Sciatic nerve (tissue), 1 donor: ENCODE data around the gene PIGP. TPM values are rescaled to one million over a fixed set of nuclear protein-coding genes. Genes with fewer than 3 reads are reported as not detected.

Experiments
- total RNA-seq: library from RNA; stranded (reverse); fragmentation: NEBNext Ultra II Directional; extraction: Animal tissue kit (Norgen Biotek cat#: 25700); gene quantifications from one replicate; pipeline ENCODE4 v1.2.1, GENCODE V29; 2021
- donor health status: DM: no; HTN: no; CAD: no.

PIGP gene
- total RNA-seq, 1 donor from 2014 or later: 34.5 TPM

Other genes starting within 250 kb of the PIGP start
- 15.0 TPM for gene HLCS, start 106.4 kb downstream of the PIGP start, total RNA-seq
- not detected for gene RIPPLY3, start 66.4 kb downstream of the PIGP start, total RNA-seq
- 146 TPM for gene TTC3, start 183 bp upstream of the PIGP start, total RNA-seq
- 48.8 TPM for gene VPS26C, start 194.3 kb upstream of the PIGP start, total RNA-seq